Tibial nerve (tissue), 4 donors: ENCODE results near the gene SPATA21. TPM values are rescaled to one million over a fixed set of nuclear protein-coding genes. Genes with fewer than 3 reads are reported as not detected.

Experiments
- DNase-seq, 2 donors: peaks; one replicate each; pipeline ENCODE4 v3.0.0-alpha.2; 2019; ENCODE audit warnings: low spot score in 2 of 2
- H3K27ac ChIP-seq, 4 donors: fragments of 200-600 bp; sonication (generic) in 3 of 4; one replicate each; pipeline ENCODE4 v1.5.1; 2017 to 2019; ENCODE audit warnings: mild to moderate bottlenecking in 1 of 4
- H3K27me3 ChIP-seq, 2 donors: fragments of 200-600 bp; sonication (generic) in 1 of 2; one replicate each; pipeline versions ENCODE4 v1.5.1 to v1.6.0; 2017 to 2019
- H3K36me3 ChIP-seq, 3 donors: fragments of 200-600 bp; sonication (generic); one replicate each; pipeline ENCODE4 v1.5.1; 2018 to 2019
- H3K4me1 ChIP-seq, 4 donors: fragments of 200-600 bp; sonication (generic) in 3 of 4; one replicate each; pipeline ENCODE4 v1.5.1; 2017 to 2019
- H3K4me3 ChIP-seq, 4 donors: fragments of 200-600 bp; sonication (generic) in 3 of 4; one replicate each; pipeline ENCODE4 v1.5.1; 2017 to 2019; ENCODE audit warnings: mild to moderate bottlenecking in 1 of 4, moderate library complexity in 1 of 4
- H3K9me3 ChIP-seq, 4 donors: fragments of 200-600 bp; sonication (generic) in 3 of 4; one replicate each; pipeline ENCODE4 v1.5.1; 2017 to 2019
- CTCF ChIP-seq, 5 experiments: fragments of 200-600 bp in 3 of 5; fragments of 450-650 bp in 2 of 5; sonication (generic) in 3 of 5; IDR thresholded peaks; one replicate each; pipeline ENCODE4 v1.5.1; 2016 to 2019; ENCODE audit warnings: antibody characterized with exemption in 5 of 5, mild to moderate bottlenecking in 3 of 5, moderate library complexity in 2 of 5
- EP300 ChIP-seq, 2 donors: sonication (generic); formaldehyde crosslinking; IDR thresholded peaks; one replicate each; pipeline ENCODE4 v1.6.1; 2017; ENCODE audit warnings: antibody characterized with exemption in 2 of 2, mild to moderate bottlenecking in 1 of 2
- POLR2A ChIP-seq, 2 donors: fragments of 450-650 bp; IDR thresholded peaks; one replicate each; pipeline ENCODE4 v1.6.1; 2017; ENCODE audit warnings: antibody characterized with exemption in 2 of 2, mild to moderate bottlenecking in 2 of 2, moderate library complexity in 2 of 2
- WGBS, 2 donors: methylation state at CpG; one replicate each; pipeline ENCODE4 v1.1.5; 2018; 5-methylcytosine and 5-hydroxymethylcytosine counted together
- total RNA-seq, 4 donors: library from RNA; depleted of rRNA; stranded (reverse); fragments of >200 nt; gene quantifications; one replicate each; pipeline ENCODE4 v1.1.0, GENCODE V29; 2016

The SPATA21 gene
- total RNA-seq, 4 donors from 2014 or later, result not detected

DNA sequence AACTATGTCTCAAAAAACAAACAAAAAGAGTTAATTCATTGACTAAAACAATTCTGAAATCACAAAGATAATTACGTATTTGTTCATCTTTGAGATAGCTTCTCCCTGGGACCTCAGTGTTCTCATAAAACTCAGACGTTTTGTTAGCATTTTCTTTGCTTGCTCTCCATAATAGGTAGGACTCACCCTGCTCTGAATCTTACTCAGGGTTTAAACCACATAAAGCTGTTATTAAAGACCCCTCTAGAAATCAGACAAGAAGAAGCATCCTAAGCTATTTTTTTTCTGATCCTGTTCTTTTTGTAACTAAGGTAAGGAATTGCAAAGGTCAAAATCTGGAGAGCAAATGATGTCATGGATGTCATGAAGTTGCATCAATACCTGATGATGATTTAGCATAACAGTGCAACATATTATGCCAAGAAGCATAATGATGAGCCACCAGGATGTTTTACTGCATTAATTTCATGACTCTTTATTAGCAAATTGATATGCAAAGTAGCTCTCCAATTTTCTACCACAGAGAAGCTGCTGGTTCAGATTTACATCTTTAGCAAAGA lies 87.3 kb downstream of the SPATA21 start:
- peak overlapping the region in 2 of 4 donors; percentile 97 to 99 for H3K27ac ChIP-seq
- no peak for TF ChIP-seq EP300 (IDR thresholded peaks at IDR 0.05)
- TF ChIP-seq POLR2A (IDR thresholded peaks at IDR 0.05), result no peak
- TF ChIP-seq CTCF (IDR thresholded peaks at IDR 0.05), result no peak
- H3K4me1 ChIP-seq, result peaks cover 0 to 46% (median 20%) of the 10 kb centered on the region in 4 donors
- no peaks in the 10 kb centered on the region for H3K9me3 ChIP-seq
- no peaks in the 10 kb centered on the region for H3K36me3 ChIP-seq
- DNase-seq, result no peak
- no peaks in the 10 kb centered on the region for H3K27me3 ChIP-seq
- WGBS, 2 donors, result 38 to 43% methylated on average over 2 of the region's 2 CpGs
- peak overlapping the region in 1 of 4 donors; percentile 98 for H3K4me3 ChIP-seq

Other genes with a start within 250 kb of the SPATA21 start
- 10 to 100 TPM in 2 of 4 donors, 1 to 10 TPM in 2; 7.8 to 19.3 (median 11.1) TPM for gene ARHGEF19, start 224.8 kb downstream of the SPATA21 start, total RNA-seq
- 10 to 100 TPM in 2 of 4 donors, 1 to 10 TPM in 2; 3.6 to 14.4 (median 9.6) TPM for gene CPLANE2, start 200.2 kb downstream of the SPATA21 start, total RNA-seq
- 10 to 100 TPM; 39.8 to 69.4 (median 54.4) TPM for gene FBXO42, start 84.9 kb downstream of the SPATA21 start, total RNA-seq
- gene SZRD1, start 70.2 kb downstream of the SPATA21 start, total RNA-seq, result 10 to 100 TPM; 51.1 to 69.0 (median 59.6) TPM
- 10 to 100 TPM; 49.4 to 57.9 (median 54.1) TPM for gene NECAP2, start 3.3 kb upstream of the SPATA21 start, total RNA-seq
- gene RNU1-1, start 76.9 kb upstream of the SPATA21 start, total RNA-seq, result under 1 TPM; under 0.01 TPM
- 10 to 100 TPM; 47.3 to 57.3 (median 53.1) TPM for gene NBPF1, start 176.1 kb upstream of the SPATA21 start, total RNA-seq
- gene RNU1-3, start 229.5 kb upstream of the SPATA21 start, total RNA-seq, result under 1 TPM; under 0.01 TPM